Body of pancreas (tissue), 4 donors: ENCODE measurements around the gene FERMT3. TPM values are rescaled to one million over a fixed set of nuclear protein-coding genes. Genes with fewer than 3 reads are reported as not detected.
A peak's percentile ranks its signal among the peaks of the same experiment; 100 is the strongest.

Experiments used
- ATAC-seq: fragments of 150-250 bp; one replicate; pipeline ENCODE4 v1.9.1; 2016
- DNase-seq, 4 donors: peaks; one replicate each; pipeline ENCODE4 v3.0.0-alpha.2; 2019
- H3K27ac ChIP-seq, 4 donors: fragments of 200-600 bp; sonication (generic); 1 replicate in 3 of 4; 2 replicates in 1 of 4; pipeline versions ENCODE4 v1.5.1 to v1.6.1; 2016 to 2019; ENCODE audit warnings: mild to moderate bottlenecking in 1 of 4, mixed read lengths in 1 of 4, moderate library complexity in 1 of 4
- H3K27me3 ChIP-seq, 2 donors: fragments of 200-600 bp; sonication (generic); one replicate each; pipeline ENCODE4 v1.6.0; 2016; ENCODE audit warnings: mild to moderate bottlenecking in 1 of 2
- H3K36me3 ChIP-seq, 2 donors: fragments of 200-600 bp; sonication (generic); replicated peaks in 1 of 2; 2 replicates each; pipeline ENCODE4 v1.5.1; 2016; ENCODE audit warnings: low read depth in 2 of 2; ENCODE audit not compliant: insufficient read depth in 1 of 2
- H3K4me1 ChIP-seq: fragments of 200-600 bp; sonication (generic); one replicate; pipeline ENCODE4 v1.6.0; 2016
- H3K4me3 ChIP-seq, 2 donors: fragments of 200-600 bp; sonication (generic); 1 replicate in 1 of 2; 2 replicates in 1 of 2; pipeline ENCODE4 v1.5.1; 2016 to 2019
- H3K9me3 ChIP-seq, 3 donors: fragments of 200-600 bp; sonication (generic); 1 replicate in 2 of 3; 2 replicates in 1 of 3; pipeline ENCODE4 v1.5.1; 2016
- CTCF ChIP-seq, 7 experiments: fragments of 450-650 bp in 4 of 7; fragments of 200-600 bp in 3 of 7; sonication (generic) in 3 of 7; IDR thresholded peaks; one replicate each; pipeline ENCODE4 v1.5.1; 2016 to 2019; ENCODE audit warnings: antibody characterized with exemption in 7 of 7
- POLR2A ChIP-seq, 3 donors: fragments of 450-650 bp; IDR thresholded peaks; one replicate each; pipeline ENCODE4 v1.6.1; 2016; ENCODE audit warnings: antibody characterized with exemption in 3 of 3, mild to moderate bottlenecking in 2 of 3
- WGBS, 2 donors: methylation state at CpG; one replicate each; pipeline ENCODE4 v1.1.5; 2017; 5-methylcytosine and 5-hydroxymethylcytosine counted together
- intact Hi-C: fragments of 100-400 bp; cut with DNase I; formaldehyde crosslinking; loops from one replicate; pipeline ENCODE4 v1.15.1; 2023
- total RNA-seq, 2 donors: library from RNA; depleted of rRNA; stranded (reverse); fragments of >200 nt; gene quantifications; one replicate each; pipeline ENCODE4 v1.1.0, GENCODE V29; 2016

Gene FERMT3
- total RNA-seq, 2 donors from 2014 or later = 8.6 to 9.1 TPM

DNA sequence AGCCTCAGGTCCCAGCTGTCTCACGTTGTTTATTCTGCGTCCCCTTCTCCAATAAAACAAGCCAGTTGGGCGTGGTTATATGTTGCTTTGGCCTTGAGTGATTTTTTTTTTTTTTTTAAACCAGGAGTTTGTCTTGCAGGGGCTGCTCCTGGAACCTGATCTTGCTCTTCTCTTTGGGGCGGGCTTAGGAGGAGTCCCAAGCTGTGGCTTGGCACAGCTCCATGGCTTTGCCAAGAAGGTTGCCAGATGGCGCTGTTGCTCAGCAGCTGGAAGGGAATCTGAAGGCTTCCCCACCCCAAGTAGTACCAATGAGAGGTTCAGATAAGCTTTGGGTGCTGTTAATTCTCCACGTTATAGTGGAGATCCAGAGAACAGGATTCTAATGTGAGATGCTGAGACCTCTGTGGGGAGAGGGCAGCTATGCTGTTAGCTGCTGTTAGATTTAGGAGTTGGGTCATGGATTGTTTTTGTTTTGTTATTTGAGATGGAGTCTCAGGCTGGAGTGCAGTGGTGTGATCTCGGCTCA is 2.0 kb upstream of the FERMT3 start:
- 17 to 25% methylated on average over 5 to 7 of the region's 7 CpGs for WGBS, 2 donors

DNA sequence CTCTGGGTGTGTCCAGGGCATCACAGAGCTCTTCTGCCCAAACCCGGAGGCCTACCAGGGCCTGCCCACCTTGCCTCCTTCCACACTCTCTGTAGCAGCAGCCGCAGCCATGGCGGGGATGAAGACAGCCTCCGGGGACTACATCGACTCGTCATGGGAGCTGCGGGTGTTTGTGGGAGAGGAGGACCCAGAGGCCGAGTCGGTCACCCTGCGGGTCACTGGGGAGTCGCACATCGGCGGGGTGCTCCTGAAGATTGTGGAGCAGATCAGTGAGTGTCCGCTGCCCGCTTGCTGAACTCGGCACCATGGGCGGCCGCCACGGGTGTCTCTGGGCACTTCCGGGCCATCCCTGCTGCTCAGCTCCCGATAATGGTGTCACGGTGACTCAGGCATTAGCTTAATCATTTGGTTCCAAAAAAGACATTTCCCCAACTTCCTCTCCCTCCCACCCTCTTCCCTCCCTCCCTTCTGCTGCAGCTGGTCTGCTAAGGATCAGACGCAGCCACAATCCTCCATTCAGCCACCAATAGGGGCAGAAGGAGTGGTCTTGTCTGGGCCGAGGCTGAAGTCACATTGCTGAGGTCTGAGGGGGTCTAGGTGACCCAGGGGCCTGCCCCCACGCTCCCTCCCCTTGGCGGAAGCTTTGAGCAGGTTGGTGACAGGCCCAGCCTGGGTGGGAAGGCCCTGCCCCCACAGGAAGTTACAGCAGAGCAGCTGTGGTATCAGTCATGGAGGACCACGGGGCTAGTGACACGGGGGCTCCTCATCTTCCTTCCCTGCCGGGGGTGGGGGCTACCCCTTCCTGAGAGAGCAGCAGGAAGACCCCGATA is 950 bp downstream of the FERMT3 start:
- TF ChIP-seq POLR2A (IDR thresholded peaks at IDR 0.05) = peak in 2 of 3 donors; percentile 27 to 47
- TF ChIP-seq CTCF (IDR thresholded peaks at IDR 0.05) = no peak
- peaks cover 12% of the 10 kb centered on the region in 2 donors for H3K36me3 ChIP-seq
- intact Hi-C loops = loop anchor here (5.0 kb wide), 1 partner anchor 90 kb away; no protein-coding TSS in a partner anchor
- H3K27ac ChIP-seq = peak overlapping the region; percentile 5 to 72 (median 56)
- no peaks in the 10 kb centered on the region for H3K27me3 ChIP-seq
- H3K4me3 ChIP-seq = no peak overlapping the region
- H3K4me1 ChIP-seq = peaks cover 9% of the 10 kb centered on the region
- 60 to 72% methylated on average over 18 to 28 of the region's 30 CpGs for WGBS, 2 donors
- peak; percentile 45 for ATAC-seq
- H3K9me3 ChIP-seq = no peaks in the 10 kb centered on the region
- peak in 3 of 4 donors; percentile 32 to 63 (median 41) for DNase-seq

More for the DNA sequence above, 2.0 kb upstream of the FERMT3 start:
- Histone ChIP-seq H3K9me3 (no peaks in the 10 kb centered on the region), H3K4me3 (no peak overlapping the region), H3K4me1 (peaks cover 9% of the 10 kb centered on the region), H3K36me3 (peaks cover 12 to 27% of the 10 kb centered on the region in 2 donors), H3K27me3 (no peaks in the 10 kb centered on the region), H3K27ac (no peak overlapping the region)
- DNase-seq (peak; percentile 90 to 94 (median 92)), ATAC-seq (peak; percentile 82)
- peak; percentile 42 to 87 (median 85) for TF ChIP-seq CTCF (IDR thresholded peaks at IDR 0.05)
- TF ChIP-seq POLR2A (IDR thresholded peaks at IDR 0.05) = no peak
- intact Hi-C loops = no loop called here

- ATAC-seq (no peak), DNase-seq (no peak)
- 81 to 95% methylated on average over 15 to 23 of the region's 23 CpGs for WGBS, 2 donors
- Histone ChIP-seq H3K36me3 (peaks cover 5 to 7% of the 10 kb centered on the region in 2 donors), H3K4me3 (no peak overlapping the region), H3K9me3 (no peaks in the 10 kb centered on the region), H3K27me3 (no peaks in the 10 kb centered on the region), H3K4me1 (peaks cover 9% of the 10 kb centered on the region), H3K27ac (peak overlapping the region in 2 of 4 donors; percentile 67 to 72)
- TF ChIP-seq POLR2A (IDR thresholded peaks at IDR 0.05) (no peak), CTCF (IDR thresholded peaks at IDR 0.05) (no peak)
- intact Hi-C loops = loop anchor here (5.0 kb wide), 1 partner anchor 89 kb away; no protein-coding TSS in a partner anchor
Measured at GRCh38 chr11:64208086-64208795, 1.7 kb downstream of the FERMT3 start.

DNA sequence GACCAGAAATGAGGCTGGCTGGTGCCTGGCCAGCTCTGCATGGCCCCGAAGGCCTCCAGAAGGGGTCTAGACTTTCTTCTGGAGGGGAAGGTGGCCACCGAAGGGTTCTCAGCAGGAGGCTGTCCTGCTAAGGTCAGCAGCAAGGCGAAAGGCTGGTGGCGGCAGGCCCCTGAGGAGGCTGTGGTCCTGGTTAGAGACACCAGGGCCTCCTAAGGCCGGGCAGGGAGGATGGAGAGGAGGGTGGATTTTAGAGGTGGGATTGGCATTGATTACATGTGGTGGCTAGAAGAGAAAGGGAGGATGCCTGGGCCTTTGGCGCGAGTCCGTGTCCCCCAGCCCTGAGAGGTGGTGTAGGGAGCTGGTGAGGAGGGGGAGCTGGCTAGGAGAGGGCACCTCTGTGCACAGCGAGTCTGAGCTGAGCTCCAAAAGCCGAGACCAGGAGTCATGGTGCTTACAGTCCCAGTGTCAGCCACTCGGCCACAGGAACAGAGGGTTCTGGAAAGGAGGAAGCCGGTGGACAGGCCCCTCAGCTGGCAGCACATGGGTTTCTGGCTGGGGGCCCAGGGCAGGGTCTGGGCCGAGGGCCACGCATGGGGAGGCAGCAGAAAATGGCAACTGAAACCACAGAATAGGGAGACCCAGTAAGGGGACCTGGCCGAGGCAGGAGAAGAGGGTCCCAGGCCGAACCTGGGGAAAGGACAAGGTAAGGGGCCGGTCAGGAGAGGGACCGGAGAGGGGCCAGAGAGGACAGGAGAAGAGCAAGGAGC is 2.5 kb downstream of the FERMT3 start:
- Histone ChIP-seq H3K4me1 (peaks cover 9% of the 10 kb centered on the region), H3K27ac (no peak overlapping the region), H3K9me3 (no peaks in the 10 kb centered on the region), H3K4me3 (no peak overlapping the region), H3K27me3 (no peaks in the 10 kb centered on the region), H3K36me3 (no peaks in the 10 kb centered on the region)
- TF ChIP-seq CTCF (IDR thresholded peaks at IDR 0.05) = no peak
- no peak for TF ChIP-seq POLR2A (IDR thresholded peaks at IDR 0.05)
- no peak for ATAC-seq
- intact Hi-C loops = loop anchor here (5.0 kb wide), 1 partner anchor 88 kb away; no protein-coding TSS in a partner anchor
- WGBS, 2 donors = 83 to 86% methylated on average over 14 to 16 of the region's 18 CpGs
- DNase-seq = no peak
